ENCODE measurements around the gene GUCY1A2.

The GUCY1A2 gene

DNA sequence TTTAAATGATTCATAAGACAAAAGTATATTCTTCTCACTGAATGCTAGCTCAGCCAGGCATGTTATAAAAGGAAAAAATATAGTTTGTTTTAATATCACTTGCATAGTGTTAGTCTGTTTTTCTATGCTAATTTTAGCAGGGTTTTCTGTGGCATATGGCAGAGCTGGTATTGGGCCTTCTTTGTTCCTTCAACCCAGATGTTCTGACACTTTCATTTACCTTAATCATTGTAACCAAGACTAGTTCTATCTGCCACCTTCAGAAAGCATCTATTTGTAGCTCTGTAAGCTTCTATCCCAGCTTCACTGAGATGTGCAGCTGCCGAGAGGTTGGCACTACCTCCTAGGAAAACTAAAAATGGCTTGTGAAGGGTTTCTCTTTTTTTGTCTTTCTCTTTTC, 338.7 kb downstream of the GUCY1A2 start:
- TF ChIP-seq CTCF (IDR thresholded peaks at IDR 0.05; ENCODE audit: low read depth, low read length), result no peak
- no peak overlapping the region for H3K4me3 ChIP-seq (ENCODE audit: low read depth, low read length)

- no peak for TF ChIP-seq CTCF (IDR thresholded peaks at IDR 0.05; ENCODE audit: low read depth, low read length)
- no peak overlapping the region for H3K4me3 ChIP-seq (ENCODE audit: low read depth, low read length)
Observed at GRCh38 chr11:106679181-106679580, 339.1 kb downstream of the GUCY1A2 start.

DNA sequence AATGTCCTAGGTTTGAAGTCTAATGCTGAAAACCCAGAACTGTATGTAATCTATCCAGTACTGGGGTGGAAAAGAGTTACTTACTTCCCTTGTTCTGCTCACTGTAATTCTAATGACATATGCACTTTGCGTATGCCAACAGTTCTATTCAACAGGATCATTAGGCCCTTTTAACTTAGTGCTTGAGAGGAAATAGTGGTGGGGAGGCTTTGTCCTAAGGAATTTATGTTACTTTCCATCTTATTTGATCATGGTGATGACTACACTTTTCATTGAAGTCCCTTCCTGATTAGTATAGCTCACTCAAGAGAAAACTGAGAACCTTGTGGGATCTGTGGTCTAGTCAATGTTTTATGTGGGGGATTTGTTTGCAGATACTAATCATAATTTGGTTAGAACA, 348.2 kb downstream of the GUCY1A2 start:
- no peak for TF ChIP-seq CTCF (IDR thresholded peaks at IDR 0.05; ENCODE audit: low read depth, low read length)
- no peak overlapping the region for H3K4me3 ChIP-seq (ENCODE audit: low read depth, low read length)

DNA sequence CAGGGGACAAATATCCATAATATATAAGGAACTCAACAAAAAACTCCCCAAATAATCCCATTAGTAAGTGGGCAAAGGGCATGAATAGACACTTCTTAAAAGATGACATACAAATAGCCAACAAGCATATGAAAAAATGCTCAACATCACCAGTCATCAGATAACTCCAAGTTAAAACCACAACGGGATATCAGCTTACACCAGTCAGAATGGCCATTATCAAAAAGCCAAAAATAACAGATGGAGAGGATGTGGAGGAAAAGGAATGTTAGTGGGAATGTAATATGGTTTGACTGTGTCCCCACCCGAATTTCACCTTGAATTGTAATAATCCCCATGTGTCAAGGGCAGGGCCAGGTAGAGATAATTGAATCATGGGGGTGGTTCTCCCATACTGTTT, 350.1 kb downstream of the GUCY1A2 start:
- no peak for TF ChIP-seq CTCF (IDR thresholded peaks at IDR 0.05; ENCODE audit: low read depth, low read length)
- no peak overlapping the region for H3K4me3 ChIP-seq (ENCODE audit: low read depth, low read length)

- no peak for TF ChIP-seq CTCF (IDR thresholded peaks at IDR 0.05; ENCODE audit: low read depth, low read length)
- no peak overlapping the region for H3K4me3 ChIP-seq (ENCODE audit: low read depth, low read length)
Observed at GRCh38 chr11:106656646-106657045, 361.6 kb downstream of the GUCY1A2 start.

- TF ChIP-seq CTCF (IDR thresholded peaks at IDR 0.05; ENCODE audit: low read depth, low read length), result no peak
- no peak overlapping the region for H3K4me3 ChIP-seq (ENCODE audit: low read depth, low read length)
Observed at GRCh38 chr11:106644824-106645223, 373.5 kb downstream of the GUCY1A2 start.

DNA sequence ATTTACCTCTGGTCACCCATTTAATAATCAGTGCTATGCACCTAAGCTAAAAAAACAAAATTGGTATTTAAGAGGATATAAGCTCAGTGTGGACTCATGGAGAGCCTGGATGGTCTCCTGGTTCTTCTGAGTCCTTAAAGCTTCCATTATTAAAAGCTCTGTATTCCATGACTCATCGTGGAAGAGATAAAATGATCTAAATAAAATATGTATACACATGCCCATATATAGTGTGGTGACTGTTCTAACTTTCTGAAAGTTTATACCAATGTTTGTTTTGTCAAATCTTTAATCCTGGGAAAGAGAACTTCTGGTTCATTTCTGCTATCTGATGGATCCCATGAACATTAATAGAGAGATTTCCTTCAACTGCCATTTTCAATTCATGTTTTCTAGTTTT, 375.9 kb downstream of the GUCY1A2 start:
- no peak overlapping the region for H3K4me3 ChIP-seq (ENCODE audit: low read depth, low read length)
- TF ChIP-seq CTCF (IDR thresholded peaks at IDR 0.05; ENCODE audit: low read depth, low read length), result no peak

All from WI38 (cell line).